ENCODE measurements around the gene DNASE1L2. TPM values are rescaled to one million over a fixed set of nuclear protein-coding genes. Genes with fewer than 3 reads are reported as not detected.
A peak's percentile ranks its signal among the peaks of the same experiment; 100 is the strongest.

The DNASE1L2 gene
- total and polyA plus RNA-seq, 5 donors: 0.17 to 0.48 (median 0.40) TPM

- whole genome bisulfite sequencing: 96% methylated on average over 11 of the region's 11 CpGs
- DNase-seq (peak; percentile 13 to 42 (median 17)), ATAC-seq (peak; percentile 4 to 7)
- intact Hi-C loops (cut with DNase I): no loop called here
- no peaks in the 10 kb centered on the region for H3K27me3 ChIP-seq (ENCODE audit: control insufficient read depth, insufficient read depth)
- H3K4me3 ChIP-seq (ENCODE audit: low read length): no peak overlapping the region
- H3K27ac ChIP-seq (ENCODE audit: low read length): no peak overlapping the region
- no peaks in the 10 kb centered on the region for H3K4me1 ChIP-seq (ENCODE audit: control insufficient read depth, insufficient read depth, low read length)
- no peaks in the 10 kb centered on the region for H3K9me3 ChIP-seq (ENCODE audit: control insufficient read depth, low read length)
Measured at GRCh38 chr16:2243781-2244180, 7.5 kb downstream of the DNASE1L2 start.

DNA sequence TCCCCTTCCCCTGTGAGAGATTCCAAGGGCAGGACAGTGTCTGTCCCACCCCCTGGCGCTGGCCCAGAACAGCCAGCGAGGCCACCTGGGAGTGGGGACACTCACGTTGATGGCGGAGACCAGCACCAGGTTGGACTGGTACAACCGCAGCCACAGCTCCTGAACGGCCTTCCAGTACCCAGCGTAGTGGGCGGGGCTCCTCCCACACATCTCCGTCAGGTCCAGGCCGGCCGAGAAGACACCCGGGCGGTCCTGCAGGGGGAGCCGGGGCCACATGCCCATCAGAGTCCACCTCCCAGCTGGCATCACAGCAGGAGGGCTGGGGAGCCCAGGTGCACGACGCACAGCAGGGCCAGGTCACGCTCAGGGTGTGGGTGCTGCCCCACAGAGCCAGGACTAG, 8.1 kb downstream of the DNASE1L2 start:
- H3K27ac ChIP-seq (ENCODE audit: low read length): no peak overlapping the region
- intact Hi-C loops (cut with DNase I): no loop called here
- ATAC-seq (peak; percentile 4 to 6), DNase-seq (peak; percentile 11 to 61 (median 61))
- 74% methylated on average over 17 of the region's 17 CpGs for WGBS
- H3K4me3 ChIP-seq (ENCODE audit: low read length): no peak overlapping the region
- no peaks in the 10 kb centered on the region for H3K4me1 ChIP-seq (ENCODE audit: control insufficient read depth, insufficient read depth, low read length)
- no peaks in the 10 kb centered on the region for H3K27me3 ChIP-seq (ENCODE audit: control insufficient read depth, insufficient read depth)
- no peaks in the 10 kb centered on the region for H3K9me3 ChIP-seq (ENCODE audit: control insufficient read depth, low read length)

DNA sequence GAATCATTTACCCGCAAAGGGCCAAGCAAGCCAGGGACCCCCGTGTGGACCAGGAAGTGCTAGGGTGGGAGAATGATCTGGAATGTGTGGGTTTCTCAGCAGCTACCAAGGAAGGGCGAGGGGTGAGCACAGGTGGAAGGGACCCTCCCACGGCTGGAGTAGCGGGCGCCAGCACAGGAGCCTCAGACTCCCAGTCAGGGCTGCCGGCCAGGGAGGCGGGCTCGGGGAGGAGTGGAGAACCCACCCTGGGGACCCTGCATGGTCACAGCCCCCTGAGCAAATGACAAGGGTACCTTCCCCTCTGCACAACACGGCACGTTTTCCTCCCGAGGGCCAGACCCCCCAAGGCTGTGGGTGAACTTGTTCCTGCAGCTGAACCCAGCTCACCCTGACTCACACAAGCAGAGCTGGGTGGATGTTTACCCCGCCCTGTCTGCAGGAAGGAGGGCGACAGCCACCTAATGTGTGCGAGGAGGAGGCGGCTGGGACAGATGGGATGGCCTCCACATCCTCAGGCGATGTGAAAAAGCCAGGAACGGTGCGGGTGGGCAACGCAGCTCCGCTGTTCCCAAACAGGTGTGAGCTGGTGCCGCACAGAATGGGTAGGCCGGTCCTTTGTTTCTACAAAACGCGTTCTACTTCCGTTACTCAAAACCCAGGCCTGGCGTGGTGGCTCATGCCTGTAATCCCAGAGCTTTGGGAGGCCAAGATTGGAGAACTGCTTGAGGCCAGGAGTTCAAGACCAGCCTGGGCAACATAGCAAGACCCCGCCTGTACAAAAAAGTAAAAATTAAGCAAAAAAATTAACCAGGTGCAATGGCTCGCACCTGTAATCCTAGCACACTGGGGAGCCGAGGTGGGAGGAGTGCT, 8.9 kb downstream of the DNASE1L2 start:
- no peak for ATAC-seq
- no peaks in the 10 kb centered on the region for H3K9me3 ChIP-seq (ENCODE audit: control insufficient read depth, low read length)
- no peaks in the 10 kb centered on the region for H3K27me3 ChIP-seq (ENCODE audit: control insufficient read depth, insufficient read depth)
- 94% methylated on average over 30 of the region's 30 CpGs for WGBS
- DNase-seq: peak; percentile 7 to 52 (median 28)
- no peaks in the 10 kb centered on the region for H3K4me1 ChIP-seq (ENCODE audit: control insufficient read depth, insufficient read depth, low read length)
- no peak overlapping the region for H3K27ac ChIP-seq (ENCODE audit: low read length)
- no peak overlapping the region for H3K4me3 ChIP-seq (ENCODE audit: low read length)
- intact Hi-C loops (cut with DNase I): no loop called here

GRCh38 chr16:2246301-2246885, 10.1 kb downstream of the DNASE1L2 start:
- intact Hi-C loops (cut with DNase I): no loop called here
- no peaks in the 10 kb centered on the region for H3K27me3 ChIP-seq (ENCODE audit: control insufficient read depth, insufficient read depth)
- H3K9me3 ChIP-seq (ENCODE audit: control insufficient read depth, low read length): no peaks in the 10 kb centered on the region
- peak in 2 of 3 donors; percentile 4 to 49 for DNase-seq
- H3K27ac ChIP-seq (ENCODE audit: low read length): no peak overlapping the region
- no peak overlapping the region for H3K4me3 ChIP-seq (ENCODE audit: low read length)
- peaks cover 3% of the 10 kb centered on the region for H3K4me1 ChIP-seq (ENCODE audit: control insufficient read depth, insufficient read depth, low read length)
- whole genome bisulfite sequencing: 87% methylated on average over 18 of the region's 18 CpGs
- no peak for ATAC-seq

GRCh38 chr16:2250652-2251295, 14.5 kb downstream of the DNASE1L2 start:
- Histone ChIP-seq H3K4me3 (ENCODE audit: low read length) (peak overlapping the region; percentile 92), H3K27ac (ENCODE audit: low read length) (peak overlapping the region; percentile 89), H3K4me1 (ENCODE audit: control insufficient read depth, insufficient read depth, low read length) (peaks cover 3% of the 10 kb centered on the region), H3K27me3 (ENCODE audit: control insufficient read depth, insufficient read depth) (no peaks in the 10 kb centered on the region), H3K9me3 (ENCODE audit: control insufficient read depth, low read length) (no peaks in the 10 kb centered on the region)
- peak in 1 of 3 donors; percentile 61 for DNase-seq
- WGBS: 3% methylated on average over 35 of the region's 35 CpGs
- ATAC-seq: no peak
- intact Hi-C loops (cut with DNase I): no loop called here

- DNase-seq: peak; percentile 98 to 99 (median 99)
- no peaks in the 10 kb centered on the region for H3K27me3 ChIP-seq (ENCODE audit: control insufficient read depth, insufficient read depth)
- H3K27ac ChIP-seq (ENCODE audit: low read length): peak within 1 kb of the TSS; percentile 89
- 1% methylated on average over 88 of the region's 88 CpGs for WGBS
- peak; percentile 97 to 99 for ATAC-seq
- H3K9me3 ChIP-seq (ENCODE audit: control insufficient read depth, low read length): no peaks in the 10 kb centered on the region
- intact Hi-C loops (cut with DNase I): no loop called here
- peaks cover 3% of the 10 kb centered on the region for H3K4me1 ChIP-seq (ENCODE audit: control insufficient read depth, insufficient read depth, low read length)
- peak within 1 kb of the TSS; percentile 92 for H3K4me3 ChIP-seq (ENCODE audit: low read length)
Measured at GRCh38 chr16:2251296-2252111, 15.3 kb downstream of the DNASE1L2 start, which contains the start of gene ECI1. TSS of gene ECI1 (minus strand) at chr16:2251587. CDS start at chr16:2251566, 21 bp downstream.

DNA sequence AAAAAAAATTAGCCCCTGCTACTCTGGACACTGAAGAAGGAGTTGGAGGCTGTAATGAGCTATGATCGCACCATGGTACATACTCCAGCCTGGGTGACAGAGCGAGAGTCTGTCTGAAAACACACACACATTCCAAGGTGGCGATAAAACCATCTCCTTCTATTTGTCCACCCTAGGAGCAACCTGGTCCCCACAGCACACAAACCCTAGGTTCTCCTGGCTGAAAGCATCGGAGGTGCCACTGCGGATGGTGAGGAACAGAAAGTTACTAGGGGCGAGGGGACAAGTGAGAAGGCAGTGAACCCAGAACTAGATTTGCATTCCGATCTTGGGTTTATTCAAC, 16.5 kb downstream of the DNASE1L2 start:
- ATAC-seq: no peak
- H3K4me1 ChIP-seq (ENCODE audit: control insufficient read depth, insufficient read depth, low read length): peaks cover 3% of the 10 kb centered on the region
- H3K27ac ChIP-seq (ENCODE audit: low read length): no peak overlapping the region
- H3K4me3 ChIP-seq (ENCODE audit: low read length): no peak overlapping the region
- H3K27me3 ChIP-seq (ENCODE audit: control insufficient read depth, insufficient read depth): no peaks in the 10 kb centered on the region
- WGBS: 96% methylated on average over 7 of the region's 7 CpGs
- intact Hi-C loops (cut with DNase I): no loop called here
- no peaks in the 10 kb centered on the region for H3K9me3 ChIP-seq (ENCODE audit: control insufficient read depth, low read length)
- DNase-seq: peak in 2 of 3 donors; percentile 0 to 5

DNA sequence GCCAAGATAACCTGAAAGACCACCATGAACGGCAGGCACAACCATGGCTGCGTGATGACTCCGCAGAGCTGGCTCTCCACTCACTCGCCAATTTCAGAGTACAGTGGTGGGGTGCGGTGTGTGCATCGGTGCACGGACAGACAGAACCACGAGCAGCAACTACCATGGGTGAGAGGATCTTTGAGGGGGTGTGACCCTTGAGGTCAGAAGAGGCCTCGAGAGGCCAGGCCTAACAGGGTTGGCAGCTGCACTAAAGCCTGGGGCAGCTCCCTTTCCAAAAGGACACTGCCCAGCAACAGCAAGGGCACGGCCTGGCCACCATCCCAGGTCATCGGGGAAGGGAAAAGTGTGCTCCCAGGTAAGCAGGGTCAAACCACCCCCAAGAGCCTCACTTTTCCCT, 17.0 kb downstream of the DNASE1L2 start:
- WGBS: 86% methylated on average over 11 of the region's 11 CpGs
- intact Hi-C loops (cut with DNase I): no loop called here
- H3K27ac ChIP-seq (ENCODE audit: low read length): no peak overlapping the region
- H3K4me1 ChIP-seq (ENCODE audit: control insufficient read depth, insufficient read depth, low read length): peaks cover 3% of the 10 kb centered on the region
- H3K9me3 ChIP-seq (ENCODE audit: control insufficient read depth, low read length): no peaks in the 10 kb centered on the region
- ATAC-seq (no peak), DNase-seq (peak in 2 of 3 donors; percentile 35 to 43)
- no peaks in the 10 kb centered on the region for H3K27me3 ChIP-seq (ENCODE audit: control insufficient read depth, insufficient read depth)
- no peak overlapping the region for H3K4me3 ChIP-seq (ENCODE audit: low read length)

DNA sequence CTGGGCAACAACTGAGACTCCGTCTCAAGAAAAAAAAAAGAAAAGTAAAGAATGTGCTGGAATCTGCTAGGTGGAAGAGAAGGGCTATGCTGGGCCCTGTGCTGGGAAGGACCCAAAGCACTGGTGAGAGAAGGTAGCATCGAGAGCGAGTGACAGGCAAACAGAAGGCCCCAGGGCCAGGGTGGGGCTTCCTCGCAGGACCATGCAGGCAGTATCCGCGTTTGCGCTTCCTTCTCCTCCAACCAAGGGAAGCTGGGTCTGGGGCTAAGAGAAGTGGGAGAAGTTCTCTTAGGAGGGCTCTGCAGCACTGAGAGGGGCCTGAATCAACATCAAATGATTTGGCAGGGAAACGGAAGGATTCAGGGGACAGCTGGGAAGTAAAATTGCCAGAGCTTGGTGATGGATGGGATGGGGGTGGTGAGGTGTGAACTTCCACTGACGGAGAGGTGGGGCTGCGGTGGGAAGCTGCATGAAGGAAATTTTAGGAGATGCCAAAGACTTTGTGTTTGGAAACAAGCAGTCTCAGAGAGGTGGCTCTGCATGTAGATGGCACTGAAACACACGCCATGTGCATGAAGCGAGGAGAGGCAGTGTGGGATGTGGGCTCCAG, 20.4 kb downstream of the DNASE1L2 start:
- Histone ChIP-seq H3K4me3 (ENCODE audit: low read length) (no peak overlapping the region), H3K9me3 (ENCODE audit: control insufficient read depth, low read length) (no peaks in the 10 kb centered on the region), H3K27ac (ENCODE audit: low read length) (no peak overlapping the region), H3K27me3 (ENCODE audit: control insufficient read depth, insufficient read depth) (no peaks in the 10 kb centered on the region), H3K4me1 (ENCODE audit: control insufficient read depth, insufficient read depth, low read length) (no peaks in the 10 kb centered on the region)
- intact Hi-C loops (cut with DNase I): no loop called here
- 86% methylated on average over 12 of the region's 12 CpGs for WGBS
- ATAC-seq (no peak), DNase-seq (peak in 1 of 3 donors; percentile 5)

GRCh38 chr16:2257726-2258125, 21.5 kb downstream of the DNASE1L2 start:
- no peak for ATAC-seq
- Histone ChIP-seq H3K27ac (ENCODE audit: low read length) (no peak overlapping the region), H3K4me1 (ENCODE audit: control insufficient read depth, insufficient read depth, low read length) (no peaks in the 10 kb centered on the region), H3K4me3 (ENCODE audit: low read length) (no peak overlapping the region), H3K27me3 (ENCODE audit: control insufficient read depth, insufficient read depth) (no peaks in the 10 kb centered on the region), H3K9me3 (ENCODE audit: control insufficient read depth, low read length) (no peaks in the 10 kb centered on the region)
- intact Hi-C loops (cut with DNase I): no loop called here
- WGBS: 88% methylated on average over 6 of the region's 6 CpGs
- peak in 1 of 3 donors; percentile 31 for DNase-seq
